Esophagus squamous epithelium (tissue), 5 donors: ENCODE results near the gene TRIM17. TPM values are rescaled to one million over a fixed set of nuclear protein-coding genes. Genes with fewer than 3 reads are reported as not detected.
A peak's percentile ranks its signal among the peaks of the same experiment; 100 is the strongest.

Experiments used
- DNase-seq: peaks from one replicate; lab custom pipeline; 2025; lab: John Stamatoyannopoulos, UW
- H3K27ac ChIP-seq, 4 donors: fragments of 200-600 bp; sonication (generic); one replicate each; pipeline ENCODE4 v1.5.1; 2016 to 2019; ENCODE audit warnings: mild to moderate bottlenecking in 1 of 4
- H3K27me3 ChIP-seq, 4 donors: fragments of 200-600 bp; sonication (generic); 1 replicate in 3 of 4; 2 replicates in 1 of 4; pipeline versions ENCODE4 v1.5.1 to v1.6.0; 2017 to 2021; ENCODE audit warnings: antibody characterized with exemption in 1 of 4
- H3K36me3 ChIP-seq, 3 donors: fragments of 200-600 bp; sonication (generic); one replicate each; pipeline ENCODE4 v1.5.1; 2016 to 2019
- H3K4me1 ChIP-seq, 3 donors: fragments of 200-600 bp; sonication (generic); one replicate each; pipeline ENCODE4 v1.5.1; 2017 to 2019
- H3K4me3 ChIP-seq, 4 donors: fragments of 200-600 bp; sonication (generic); 1 replicate in 3 of 4; 2 replicates in 1 of 4; pipeline ENCODE4 v1.5.1; 2016 to 2019; ENCODE audit warnings: mild to moderate bottlenecking in 2 of 4, moderate library complexity in 1 of 4
- H3K9me3 ChIP-seq, 3 donors: fragments of 200-600 bp; sonication (generic); one replicate each; pipeline ENCODE4 v1.5.1; 2016 to 2019
- POLR2A ChIP-seq, 4 donors: fragments of 450-650 bp; IDR thresholded peaks; one replicate each; pipeline ENCODE4 v1.6.1; 2017; ENCODE audit warnings: antibody characterized with exemption in 4 of 4, mild to moderate bottlenecking in 4 of 4, moderate library complexity in 3 of 4
- WGBS, 2 donors: methylation state at CpG; one replicate each; pipeline ENCODE4 v1.1.5; 2018; 5-methylcytosine and 5-hydroxymethylcytosine counted together
- intact Hi-C: fragments of 100-400 bp; cut with DNase I; formaldehyde crosslinking; loops from one replicate; pipeline ENCODE4 v1.15.0; 2022
- total RNA-seq, 4 donors: library from RNA; depleted of rRNA; stranded (reverse); fragments of >200 nt; gene quantifications; one replicate each; pipeline ENCODE4 v1.1.0, GENCODE V29; 2016
- TF ChIP-seq, protein P1 (sequence below), 6 experiments: fragments of 450-650 bp in 4 of 6; fragments of 200-600 bp in 2 of 6; sonication (generic) in 2 of 6; IDR thresholded peaks; one replicate each; pipeline ENCODE4 v1.5.1; 2016 to 2019; ENCODE audit warnings: antibody characterized with exemption in 6 of 6, mild to moderate bottlenecking in 4 of 6, moderate library complexity in 4 of 6
- donor health status: DM: yes; HTN: yes; CAD: no.

Gene TRIM17, protein sequence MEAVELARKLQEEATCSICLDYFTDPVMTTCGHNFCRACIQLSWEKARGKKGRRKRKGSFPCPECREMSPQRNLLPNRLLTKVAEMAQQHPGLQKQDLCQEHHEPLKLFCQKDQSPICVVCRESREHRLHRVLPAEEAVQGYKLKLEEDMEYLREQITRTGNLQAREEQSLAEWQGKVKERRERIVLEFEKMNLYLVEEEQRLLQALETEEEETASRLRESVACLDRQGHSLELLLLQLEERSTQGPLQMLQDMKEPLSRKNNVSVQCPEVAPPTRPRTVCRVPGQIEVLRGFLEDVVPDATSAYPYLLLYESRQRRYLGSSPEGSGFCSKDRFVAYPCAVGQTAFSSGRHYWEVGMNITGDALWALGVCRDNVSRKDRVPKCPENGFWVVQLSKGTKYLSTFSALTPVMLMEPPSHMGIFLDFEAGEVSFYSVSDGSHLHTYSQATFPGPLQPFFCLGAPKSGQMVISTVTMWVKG
- total RNA-seq, result 1 to 10 TPM in 2 of 4 donors, under 1 TPM in 2; 0.13 to 3.0 (median 0.99) TPM

DNA sequence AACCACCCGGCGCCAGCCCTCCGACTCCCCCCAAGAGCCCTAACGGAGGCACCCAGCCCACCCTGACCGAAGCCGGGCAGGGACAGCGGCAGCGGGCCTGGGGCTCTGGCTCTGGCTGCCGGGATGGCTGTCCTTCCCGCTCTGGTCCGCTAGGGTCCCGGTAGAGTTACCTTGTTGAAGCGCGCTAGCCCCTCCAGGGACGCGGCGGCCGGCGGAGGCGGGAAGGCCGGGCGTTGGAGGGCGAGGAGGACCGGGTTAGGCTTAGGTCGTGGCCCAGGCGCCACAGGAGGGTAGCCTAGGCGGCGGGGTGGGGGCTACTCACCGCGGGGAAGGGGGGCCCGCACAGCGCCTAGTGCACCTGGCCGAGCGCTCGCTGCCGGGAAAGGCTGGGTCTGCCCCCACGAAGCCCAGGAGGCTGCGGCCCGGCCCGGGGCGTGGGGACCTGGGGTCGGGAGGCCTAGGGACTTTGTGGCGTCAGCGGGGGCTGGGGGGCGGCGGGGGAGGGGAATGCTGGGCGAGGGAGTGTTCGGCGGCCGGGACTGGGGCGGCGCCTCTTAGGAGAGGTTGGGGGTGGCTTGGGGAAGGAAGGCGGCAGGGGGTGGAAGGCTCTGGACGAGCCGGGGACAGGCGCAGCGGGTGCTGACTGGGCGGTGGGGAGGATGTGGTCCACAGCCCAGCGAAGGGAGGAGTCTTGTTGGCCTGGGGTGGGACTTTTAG is at the start of gene TRIM17:
Gene TRIM17, minus strand, starts transcription at position 645 of the 717 bp plus-strand sequence. CDS start 1,789 bp downstream, outside the sequence.
- no peaks in the 10 kb centered on the region for H3K9me3 ChIP-seq
- H3K4me1 ChIP-seq, result peaks cover 17 to 46% (median 18%) of the 10 kb centered on the region in 3 donors
- H3K27ac ChIP-seq, result peak within 1 kb of the TSS in 3 of 4 donors; percentile 21 to 32 (median 29)
- WGBS, 2 donors, result 6% methylated on average over 6 of the region's 59 CpGs; no CpG with 5 or more reads in 1 of the 2 donors
- H3K27me3 ChIP-seq, result peaks cover 0 to 57% (median 7%) of the 10 kb centered on the region in 4 donors
- TF ChIP-seq POLR2A (IDR thresholded peaks at IDR 0.05), result no peak
- TF ChIP-seq, protein P1, sequence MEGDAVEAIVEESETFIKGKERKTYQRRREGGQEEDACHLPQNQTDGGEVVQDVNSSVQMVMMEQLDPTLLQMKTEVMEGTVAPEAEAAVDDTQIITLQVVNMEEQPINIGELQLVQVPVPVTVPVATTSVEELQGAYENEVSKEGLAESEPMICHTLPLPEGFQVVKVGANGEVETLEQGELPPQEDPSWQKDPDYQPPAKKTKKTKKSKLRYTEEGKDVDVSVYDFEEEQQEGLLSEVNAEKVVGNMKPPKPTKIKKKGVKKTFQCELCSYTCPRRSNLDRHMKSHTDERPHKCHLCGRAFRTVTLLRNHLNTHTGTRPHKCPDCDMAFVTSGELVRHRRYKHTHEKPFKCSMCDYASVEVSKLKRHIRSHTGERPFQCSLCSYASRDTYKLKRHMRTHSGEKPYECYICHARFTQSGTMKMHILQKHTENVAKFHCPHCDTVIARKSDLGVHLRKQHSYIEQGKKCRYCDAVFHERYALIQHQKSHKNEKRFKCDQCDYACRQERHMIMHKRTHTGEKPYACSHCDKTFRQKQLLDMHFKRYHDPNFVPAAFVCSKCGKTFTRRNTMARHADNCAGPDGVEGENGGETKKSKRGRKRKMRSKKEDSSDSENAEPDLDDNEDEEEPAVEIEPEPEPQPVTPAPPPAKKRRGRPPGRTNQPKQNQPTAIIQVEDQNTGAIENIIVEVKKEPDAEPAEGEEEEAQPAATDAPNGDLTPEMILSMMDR (IDR thresholded peaks at IDR 0.05), result peak in 4 of 6 experiments; percentile 27 to 49 (median 40)
- DNase-seq, result no peak
- peak within 1 kb of the TSS; percentile 43 to 63 (median 52) for H3K4me3 ChIP-seq
- intact Hi-C loops, result no loop called here
- peaks cover 0 to under 1% (median 0%) of the 10 kb centered on the region in 3 donors for H3K36me3 ChIP-seq

DNA sequence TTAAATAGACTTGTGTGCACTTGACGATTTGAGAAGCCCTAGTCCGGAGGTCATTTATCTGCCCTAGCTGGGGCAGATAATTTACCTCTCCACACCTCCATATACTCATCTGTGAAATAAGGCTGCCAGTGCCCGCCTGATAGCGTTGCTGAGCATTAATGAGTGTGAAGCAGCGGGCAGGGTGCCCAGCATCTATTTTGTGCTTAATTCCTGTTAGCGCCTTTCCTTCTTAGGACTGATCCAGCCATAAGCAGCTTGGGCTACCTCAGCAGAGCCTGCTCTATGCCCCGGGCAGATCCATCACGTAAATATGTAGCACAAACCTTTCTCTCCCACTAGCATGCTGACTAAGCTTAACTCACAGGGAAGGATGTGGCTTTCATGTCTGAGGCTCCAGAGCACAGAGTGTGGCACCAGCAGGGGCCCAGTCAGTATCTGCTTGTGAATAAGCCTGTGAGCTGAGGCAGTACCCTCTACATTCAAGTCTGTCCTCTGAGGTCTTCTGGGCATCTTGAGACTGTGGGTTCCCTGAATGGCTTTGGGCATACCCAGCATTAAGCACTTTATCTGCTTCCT is 49.0 kb upstream of the TRIM17 start:
- TF ChIP-seq, protein P1 (IDR thresholded peaks at IDR 0.05), result no peak
- TF ChIP-seq POLR2A (IDR thresholded peaks at IDR 0.05), result no peak
- Histone ChIP-seq H3K27ac (no peak overlapping the region), H3K4me3 (no peak overlapping the region), H3K27me3 (peaks cover 0 to 100% (median 25%) of the 10 kb centered on the region in 4 donors), H3K9me3 (no peaks in the 10 kb centered on the region), H3K4me1 (peaks cover 0 to 22% (median 0%) of the 10 kb centered on the region in 3 donors), H3K36me3 (no peaks in the 10 kb centered on the region)
- intact Hi-C loops, result no loop called here
- no peak for DNase-seq
- 41 to 53% methylated on average over 8 of the region's 8 CpGs for WGBS, 2 donors

DNA sequence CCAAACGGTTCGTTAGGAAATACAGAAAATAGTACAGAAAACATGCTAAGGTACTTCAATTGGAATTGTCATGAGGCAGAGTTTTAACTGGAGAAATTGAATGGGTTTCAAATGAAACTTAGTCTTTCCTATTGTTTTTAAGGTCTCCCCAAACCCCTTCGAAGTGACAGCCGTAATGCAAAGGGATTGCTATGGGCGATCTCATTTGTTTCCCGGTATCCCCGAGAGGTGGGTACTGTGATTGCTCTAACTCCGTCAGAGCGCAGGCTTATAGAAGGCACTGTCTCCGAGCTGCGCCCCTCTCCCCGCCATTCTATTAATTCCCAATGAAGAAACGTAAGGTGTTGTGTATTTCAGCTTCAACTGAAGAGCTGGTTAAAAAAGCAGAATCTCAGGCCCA is 48.5 kb upstream of the TRIM17 start:
- H3K36me3 ChIP-seq, result no peaks in the 10 kb centered on the region
- H3K4me1 ChIP-seq, result peaks cover 0 to 22% (median 0%) of the 10 kb centered on the region in 3 donors
- H3K9me3 ChIP-seq, result no peaks in the 10 kb centered on the region
- no peak for DNase-seq
- peaks cover 0 to 100% (median 25%) of the 10 kb centered on the region in 4 donors for H3K27me3 ChIP-seq
- intact Hi-C loops, result no loop called here
- WGBS, 2 donors, result 18 to 25% methylated on average over 12 to 13 of the region's 13 CpGs
- TF ChIP-seq POLR2A (IDR thresholded peaks at IDR 0.05), result no peak
- TF ChIP-seq, protein P1 (IDR thresholded peaks at IDR 0.05), result no peak
- no peak overlapping the region for H3K27ac ChIP-seq
- no peak overlapping the region for H3K4me3 ChIP-seq

DNA sequence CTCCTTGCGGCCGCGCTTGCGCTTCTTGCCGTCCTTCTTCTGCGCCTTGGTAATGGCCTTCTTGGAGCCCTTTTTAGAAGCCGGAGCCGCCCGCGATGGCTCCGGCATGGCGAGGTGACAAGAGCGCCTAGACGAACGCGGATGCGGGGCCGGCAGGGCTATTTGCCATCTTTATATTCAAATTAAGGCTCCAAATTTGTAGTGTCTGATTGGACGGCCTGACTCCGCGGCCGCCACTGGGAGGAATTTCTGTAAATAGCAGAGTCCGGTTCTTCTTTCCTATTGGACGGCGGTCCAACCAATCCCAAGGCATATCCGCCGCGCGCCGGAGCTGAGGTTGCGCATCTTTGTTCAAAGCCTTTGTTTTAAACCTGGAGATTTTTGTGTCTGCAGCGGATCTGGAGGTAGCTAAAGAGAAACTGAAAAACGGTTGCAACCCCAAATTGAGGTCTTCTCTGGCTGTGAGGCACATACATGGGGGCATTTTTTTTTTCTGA is 47.9 kb upstream of the TRIM17 start:
- Histone ChIP-seq H3K27ac (peak overlapping the region in 2 of 4 donors; percentile 0 to 33), H3K9me3 (no peaks in the 10 kb centered on the region), H3K4me1 (peaks cover 1 to 28% (median 2%) of the 10 kb centered on the region in 3 donors), H3K36me3 (no peaks in the 10 kb centered on the region), H3K4me3 (peak overlapping the region in 3 of 4 donors; percentile 19 to 50 (median 31)), H3K27me3 (peaks cover 0 to 100% (median 22%) of the 10 kb centered on the region in 4 donors)
- DNase-seq, result peak; percentile 24
- no peak for TF ChIP-seq POLR2A (IDR thresholded peaks at IDR 0.05)
- TF ChIP-seq, protein P1 (IDR thresholded peaks at IDR 0.05), result no peak
- intact Hi-C loops, result no loop called here
- WGBS, 2 donors, result 2 to 9% methylated on average over 15 to 21 of the region's 33 CpGs
